ENCODE measurements around the gene UBE2J2.

DNA sequence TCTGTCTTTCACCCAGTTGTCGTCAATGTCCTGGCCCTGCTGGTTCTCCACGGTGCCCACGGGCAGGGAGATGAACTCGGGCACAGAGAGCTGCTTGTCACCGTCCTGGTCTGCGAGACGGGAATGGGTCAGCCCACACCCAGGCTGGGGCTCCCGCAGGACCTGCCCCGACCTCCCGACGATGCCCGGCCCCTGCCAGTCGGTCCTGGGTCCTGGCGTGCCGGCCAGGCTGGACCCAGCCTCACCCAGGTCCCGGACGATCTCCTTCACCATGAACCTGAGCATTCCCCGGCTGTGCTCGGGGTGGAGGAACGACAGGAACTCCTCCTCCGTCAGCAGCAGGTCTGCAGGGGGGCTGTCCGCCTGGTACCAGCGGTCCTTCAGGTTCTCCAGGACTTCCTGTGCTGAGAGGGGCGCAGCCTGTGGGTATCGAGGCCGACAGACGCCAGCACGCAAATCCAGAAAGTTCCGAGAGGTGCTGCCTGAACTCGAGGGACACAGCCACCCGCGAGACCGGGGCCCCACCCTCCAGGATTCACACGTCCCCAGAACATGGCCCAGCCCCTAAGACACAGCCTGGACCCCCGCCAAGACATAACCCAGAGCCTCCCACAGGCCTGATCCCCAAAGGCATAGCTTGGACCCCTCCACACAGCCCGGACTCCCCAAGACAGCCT, 55.0 kb downstream of the UBE2J2 start:
- TF ChIP-seq EP300 (conservative IDR thresholded peaks at IDR 0.05; ENCODE audit: poor library complexity, severe bottlenecking) (no peak), POLR2AphosphoS5 (IDR thresholded peaks at IDR 0.05) (no peak), MXI1 (conservative IDR thresholded peaks at IDR 0.05; ENCODE audit: poor library complexity, severe bottlenecking) (no peak), SMC3 (conservative IDR thresholded peaks at IDR 0.05; ENCODE audit: poor library complexity) (no peak), EZH2 (IDR thresholded peaks at IDR 0.05; ENCODE audit: borderline replicate concordance, insufficient read depth, low read length, poor library complexity, severe bottlenecking) (no peak), RAD21 (conservative IDR thresholded peaks at IDR 0.05) (no peak), TAF1 (IDR thresholded peaks at IDR 0.05; ENCODE audit: low read depth) (no peak)
- TF ChIP-seq, protein P1, sequence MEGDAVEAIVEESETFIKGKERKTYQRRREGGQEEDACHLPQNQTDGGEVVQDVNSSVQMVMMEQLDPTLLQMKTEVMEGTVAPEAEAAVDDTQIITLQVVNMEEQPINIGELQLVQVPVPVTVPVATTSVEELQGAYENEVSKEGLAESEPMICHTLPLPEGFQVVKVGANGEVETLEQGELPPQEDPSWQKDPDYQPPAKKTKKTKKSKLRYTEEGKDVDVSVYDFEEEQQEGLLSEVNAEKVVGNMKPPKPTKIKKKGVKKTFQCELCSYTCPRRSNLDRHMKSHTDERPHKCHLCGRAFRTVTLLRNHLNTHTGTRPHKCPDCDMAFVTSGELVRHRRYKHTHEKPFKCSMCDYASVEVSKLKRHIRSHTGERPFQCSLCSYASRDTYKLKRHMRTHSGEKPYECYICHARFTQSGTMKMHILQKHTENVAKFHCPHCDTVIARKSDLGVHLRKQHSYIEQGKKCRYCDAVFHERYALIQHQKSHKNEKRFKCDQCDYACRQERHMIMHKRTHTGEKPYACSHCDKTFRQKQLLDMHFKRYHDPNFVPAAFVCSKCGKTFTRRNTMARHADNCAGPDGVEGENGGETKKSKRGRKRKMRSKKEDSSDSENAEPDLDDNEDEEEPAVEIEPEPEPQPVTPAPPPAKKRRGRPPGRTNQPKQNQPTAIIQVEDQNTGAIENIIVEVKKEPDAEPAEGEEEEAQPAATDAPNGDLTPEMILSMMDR (IDR thresholded peaks at IDR 0.05; ENCODE audit: poor library complexity, severe bottlenecking) = no peak
- TF ChIP-seq, protein P2, sequence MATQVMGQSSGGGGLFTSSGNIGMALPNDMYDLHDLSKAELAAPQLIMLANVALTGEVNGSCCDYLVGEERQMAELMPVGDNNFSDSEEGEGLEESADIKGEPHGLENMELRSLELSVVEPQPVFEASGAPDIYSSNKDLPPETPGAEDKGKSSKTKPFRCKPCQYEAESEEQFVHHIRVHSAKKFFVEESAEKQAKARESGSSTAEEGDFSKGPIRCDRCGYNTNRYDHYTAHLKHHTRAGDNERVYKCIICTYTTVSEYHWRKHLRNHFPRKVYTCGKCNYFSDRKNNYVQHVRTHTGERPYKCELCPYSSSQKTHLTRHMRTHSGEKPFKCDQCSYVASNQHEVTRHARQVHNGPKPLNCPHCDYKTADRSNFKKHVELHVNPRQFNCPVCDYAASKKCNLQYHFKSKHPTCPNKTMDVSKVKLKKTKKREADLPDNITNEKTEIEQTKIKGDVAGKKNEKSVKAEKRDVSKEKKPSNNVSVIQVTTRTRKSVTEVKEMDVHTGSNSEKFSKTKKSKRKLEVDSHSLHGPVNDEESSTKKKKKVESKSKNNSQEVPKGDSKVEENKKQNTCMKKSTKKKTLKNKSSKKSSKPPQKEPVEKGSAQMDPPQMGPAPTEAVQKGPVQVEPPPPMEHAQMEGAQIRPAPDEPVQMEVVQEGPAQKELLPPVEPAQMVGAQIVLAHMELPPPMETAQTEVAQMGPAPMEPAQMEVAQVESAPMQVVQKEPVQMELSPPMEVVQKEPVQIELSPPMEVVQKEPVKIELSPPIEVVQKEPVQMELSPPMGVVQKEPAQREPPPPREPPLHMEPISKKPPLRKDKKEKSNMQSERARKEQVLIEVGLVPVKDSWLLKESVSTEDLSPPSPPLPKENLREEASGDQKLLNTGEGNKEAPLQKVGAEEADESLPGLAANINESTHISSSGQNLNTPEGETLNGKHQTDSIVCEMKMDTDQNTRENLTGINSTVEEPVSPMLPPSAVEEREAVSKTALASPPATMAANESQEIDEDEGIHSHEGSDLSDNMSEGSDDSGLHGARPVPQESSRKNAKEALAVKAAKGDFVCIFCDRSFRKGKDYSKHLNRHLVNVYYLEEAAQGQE (IDR thresholded peaks at IDR 0.05; ENCODE audit: borderline replicate concordance) = no peak

Measured in neural cell (in vitro differentiated cells).